Mesothelial cell of epicardium (in vitro differentiated cells): ENCODE data around the gene MAD2L2. TPM values are rescaled to one million over a fixed set of nuclear protein-coding genes. Genes with fewer than 3 reads are reported as not detected.
A peak's percentile ranks its signal among the peaks of the same experiment; 100 is the strongest.

Experiments
- DNase-seq, 2 experiments: peaks; one replicate each; pipeline ENCODE4 v3.0.0; 2021; ENCODE audit warnings: low spot score in 2 of 2; ENCODE audit not compliant: unreplicated experiment in 2 of 2
- H3K27ac Mint-ChIP-seq: 2 replicates; pipeline ENCODE4 v1.8.0; 2021; ENCODE audit warnings: mixed read lengths
- H3K27me3 Mint-ChIP-seq: 2 replicates; pipeline ENCODE4 v1.8.0; 2021; ENCODE audit warnings: low read depth, mixed read lengths
- H3K36me3 Mint-ChIP-seq: 2 replicates; pipeline ENCODE4 v1.8.0; 2021; ENCODE audit warnings: mixed read lengths
- H3K4me1 Mint-ChIP-seq: 2 replicates; pipeline ENCODE4 v1.8.0; 2021; ENCODE audit warnings: mixed read lengths
- H3K4me3 Mint-ChIP-seq: 2 replicates; pipeline ENCODE4 v1.8.0; 2021; ENCODE audit warnings: mild to moderate bottlenecking, moderate library complexity, mixed read lengths
- H3K9me3 Mint-ChIP-seq: 2 replicates; pipeline ENCODE4 v1.8.0; 2021; ENCODE audit warnings: mixed read lengths
- total RNA-seq: library from RNA; stranded (reverse); gene quantifications from 3 replicates; pipeline ENCODE4 v1.2.1, GENCODE V29; 2021
- TF ChIP-seq, protein P1 (sequence below): fragments of 200-600 bp; sonication (generic); IDR thresholded peaks from one replicate; pipeline ENCODE4 v1.5.0; 2021; ENCODE audit warnings: antibody characterized with exemption; ENCODE audit not compliant: unreplicated experiment

MAD2L2 gene
- total RNA-seq = 53.0 to 56.3 TPM (median 56.0 TPM) in 3 replicates

GRCh38 chr1:11681071-11681771 is at the start of gene MAD2L2:
TSS of gene MAD2L2 (minus strand) at chr1:11681148. CDS start at chr1:11680601, 547 bp downstream.
- H3K4me1 Mint-ChIP-seq = peaks cover 19% of the 10 kb centered on the region
- peak; percentile 73 to 80 for DNase-seq
- H3K36me3 Mint-ChIP-seq = peaks cover 2% of the 10 kb centered on the region
- H3K9me3 Mint-ChIP-seq = no peaks in the 10 kb centered on the region
- peak within 1 kb of the TSS; percentile 89 for H3K4me3 Mint-ChIP-seq
- TF ChIP-seq, protein P1, sequence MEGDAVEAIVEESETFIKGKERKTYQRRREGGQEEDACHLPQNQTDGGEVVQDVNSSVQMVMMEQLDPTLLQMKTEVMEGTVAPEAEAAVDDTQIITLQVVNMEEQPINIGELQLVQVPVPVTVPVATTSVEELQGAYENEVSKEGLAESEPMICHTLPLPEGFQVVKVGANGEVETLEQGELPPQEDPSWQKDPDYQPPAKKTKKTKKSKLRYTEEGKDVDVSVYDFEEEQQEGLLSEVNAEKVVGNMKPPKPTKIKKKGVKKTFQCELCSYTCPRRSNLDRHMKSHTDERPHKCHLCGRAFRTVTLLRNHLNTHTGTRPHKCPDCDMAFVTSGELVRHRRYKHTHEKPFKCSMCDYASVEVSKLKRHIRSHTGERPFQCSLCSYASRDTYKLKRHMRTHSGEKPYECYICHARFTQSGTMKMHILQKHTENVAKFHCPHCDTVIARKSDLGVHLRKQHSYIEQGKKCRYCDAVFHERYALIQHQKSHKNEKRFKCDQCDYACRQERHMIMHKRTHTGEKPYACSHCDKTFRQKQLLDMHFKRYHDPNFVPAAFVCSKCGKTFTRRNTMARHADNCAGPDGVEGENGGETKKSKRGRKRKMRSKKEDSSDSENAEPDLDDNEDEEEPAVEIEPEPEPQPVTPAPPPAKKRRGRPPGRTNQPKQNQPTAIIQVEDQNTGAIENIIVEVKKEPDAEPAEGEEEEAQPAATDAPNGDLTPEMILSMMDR = no peak
- peak within 1 kb of the TSS; percentile 81 for H3K27ac Mint-ChIP-seq
- no peaks in the 10 kb centered on the region for H3K27me3 Mint-ChIP-seq

DNA sequence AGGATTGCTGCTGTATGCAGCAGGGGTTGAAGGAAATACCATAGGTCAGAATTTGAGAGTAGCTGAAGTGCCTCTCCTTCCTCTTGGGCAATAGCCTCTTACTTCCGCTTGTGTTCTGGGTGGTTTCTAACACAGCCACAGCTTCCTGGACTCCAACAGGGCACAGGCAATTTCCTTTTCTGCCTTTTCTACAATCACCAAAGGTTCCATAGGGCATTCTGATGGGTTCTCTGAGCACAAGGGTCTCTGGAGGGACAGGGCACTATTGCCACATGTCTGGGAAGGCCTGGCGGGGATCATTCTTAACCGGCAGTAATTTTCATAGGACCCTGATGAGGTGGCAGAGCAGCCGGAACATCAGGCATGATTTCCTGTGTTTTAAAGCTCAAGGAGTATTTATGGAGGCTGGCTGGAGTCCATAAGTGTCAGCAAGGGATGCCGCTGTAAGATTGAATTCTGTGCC is 49.5 kb upstream of the MAD2L2 start:
- peak overlapping the region; percentile 71 for H3K27ac Mint-ChIP-seq
- H3K4me1 Mint-ChIP-seq = peaks cover 24% of the 10 kb centered on the region
- no peak for DNase-seq
- no peak overlapping the region for H3K4me3 Mint-ChIP-seq
- H3K9me3 Mint-ChIP-seq = no peaks in the 10 kb centered on the region
- TF ChIP-seq, protein P1 = no peak
- H3K27me3 Mint-ChIP-seq = no peaks in the 10 kb centered on the region
- H3K36me3 Mint-ChIP-seq = no peaks in the 10 kb centered on the region

DNA sequence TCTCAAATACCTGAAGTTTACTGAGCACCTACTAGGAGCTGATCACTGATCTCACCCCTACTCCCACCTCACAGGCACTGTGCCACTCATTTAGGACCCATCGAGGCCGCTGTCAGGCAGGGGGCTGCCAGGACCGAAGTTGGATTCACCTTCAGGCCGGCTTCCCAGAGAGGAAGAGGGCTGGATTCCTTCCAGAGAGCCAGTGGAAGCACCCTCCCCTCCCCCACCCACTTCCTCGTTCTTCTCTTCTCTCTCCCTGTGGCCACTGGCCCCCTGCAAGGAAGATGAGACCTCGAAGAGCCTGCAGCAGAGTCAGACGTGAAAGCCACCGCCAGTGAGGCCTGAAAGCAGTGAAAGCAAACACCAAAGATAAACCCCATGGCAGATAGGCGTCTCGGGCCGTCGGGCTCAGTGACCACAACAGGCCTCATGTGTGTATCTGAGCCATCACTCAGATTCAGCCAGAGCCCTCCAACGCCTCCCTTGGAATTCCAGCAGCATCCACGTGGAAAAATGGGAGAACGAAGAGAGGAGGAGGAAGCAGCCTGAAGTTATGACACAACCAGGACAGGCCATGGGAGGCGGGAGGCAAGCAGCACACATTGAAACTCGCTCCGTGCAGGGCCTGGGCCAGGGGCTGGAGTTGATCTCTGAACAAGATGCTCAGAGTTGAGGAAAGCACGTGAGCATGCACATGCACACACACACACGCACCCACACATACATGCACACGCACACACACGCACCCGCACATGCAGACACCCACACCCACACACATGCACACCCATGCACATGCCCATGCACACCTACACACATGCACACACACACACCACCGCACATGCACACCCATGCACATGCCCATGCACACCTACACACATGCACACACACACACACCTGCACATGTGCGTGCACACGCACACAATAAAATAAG is 48.8 kb upstream of the MAD2L2 start:
- Mint-ChIP-seq H3K9me3 (no peaks in the 10 kb centered on the region), H3K27ac (peak overlapping the region; percentile 17), H3K4me3 (no peak overlapping the region), H3K36me3 (no peaks in the 10 kb centered on the region), H3K4me1 (peaks cover 24% of the 10 kb centered on the region), H3K27me3 (no peaks in the 10 kb centered on the region)
- TF ChIP-seq, protein P1 = no peak
- no peak for DNase-seq

- Mint-ChIP-seq H3K27me3 (no peaks in the 10 kb centered on the region), H3K36me3 (no peaks in the 10 kb centered on the region), H3K27ac (no peak overlapping the region), H3K4me1 (peaks cover 24% of the 10 kb centered on the region), H3K9me3 (no peaks in the 10 kb centered on the region), H3K4me3 (no peak overlapping the region)
- DNase-seq = no peak
- TF ChIP-seq, protein P1 = no peak
Measured at GRCh38 chr1:11729155-11729497, 48.2 kb upstream of the MAD2L2 start.

GRCh38 chr1:11728126-11728806 is 47.3 kb upstream of the MAD2L2 start:
- TF ChIP-seq, protein P1 = no peak
- H3K4me1 Mint-ChIP-seq = peaks cover 24% of the 10 kb centered on the region
- no peaks in the 10 kb centered on the region for H3K27me3 Mint-ChIP-seq
- H3K27ac Mint-ChIP-seq = no peak overlapping the region
- DNase-seq = no peak
- H3K36me3 Mint-ChIP-seq = no peaks in the 10 kb centered on the region
- no peaks in the 10 kb centered on the region for H3K9me3 Mint-ChIP-seq
- H3K4me3 Mint-ChIP-seq = no peak overlapping the region
